IPS-11a (cell line): ENCODE results near the gene SLC35F6.
"Not testable (repeated sequence)": the region's sequence is repeated elsewhere in the genome, so short reads cannot be mapped to it uniquely, and the experiment has no call there.

ENCODE experiments used
- H3K4me3 ChIP-seq: one replicate; pipeline ENCODE4 v1.5.1; 2013; ENCODE audit warnings: low read depth, low read length, control low read depth

Gene SLC35F6

GRCh38 chr2:26730549-26731344, 33.3 kb upstream of the SLC35F6 start:
- no peak overlapping the region for H3K4me3 ChIP-seq

- H3K4me3 ChIP-seq: no peak overlapping the region
Measured at GRCh38 chr2:26731714-26732113, 32.4 kb upstream of the SLC35F6 start.

- no peak overlapping the region for H3K4me3 ChIP-seq
Measured at GRCh38 chr2:26732446-26732845, 31.6 kb upstream of the SLC35F6 start.

- no peak overlapping the region for H3K4me3 ChIP-seq
Measured at GRCh38 chr2:26733413-26733812, 30.7 kb upstream of the SLC35F6 start.

- no peak overlapping the region for H3K4me3 ChIP-seq
Measured at GRCh38 chr2:26735097-26735496, 29.0 kb upstream of the SLC35F6 start.

GRCh38 chr2:26735883-26736588, 28.0 kb upstream of the SLC35F6 start:
- H3K4me3 ChIP-seq: no peak overlapping the region

- H3K4me3 ChIP-seq: no peak overlapping the region
Measured at GRCh38 chr2:26737221-26737620, 26.9 kb upstream of the SLC35F6 start.

GRCh38 chr2:26738481-26738880, 25.6 kb upstream of the SLC35F6 start:
- no peak overlapping the region for H3K4me3 ChIP-seq

GRCh38 chr2:26739514-26739913, 24.6 kb upstream of the SLC35F6 start:
- no peak overlapping the region for H3K4me3 ChIP-seq

GRCh38 chr2:26740346-26740745, 23.7 kb upstream of the SLC35F6 start:
- H3K4me3 ChIP-seq: no peak overlapping the region

- no peak overlapping the region for H3K4me3 ChIP-seq
Measured at GRCh38 chr2:26740890-26741302, 23.2 kb upstream of the SLC35F6 start.

- no peak overlapping the region for H3K4me3 ChIP-seq
Measured at GRCh38 chr2:26742048-26742770, 21.9 kb upstream of the SLC35F6 start.

GRCh38 chr2:26743852-26744251, 20.2 kb upstream of the SLC35F6 start:
- H3K4me3 ChIP-seq: no peak overlapping the region

- no peak overlapping the region for H3K4me3 ChIP-seq
Measured at GRCh38 chr2:26744953-26745352, 19.1 kb upstream of the SLC35F6 start.

GRCh38 chr2:26745609-26746327, 18.3 kb upstream of the SLC35F6 start:
- H3K4me3 ChIP-seq: no peak overlapping the region

GRCh38 chr2:26746934-26747333, 17.1 kb upstream of the SLC35F6 start:
- H3K4me3 ChIP-seq: no peak overlapping the region

- H3K4me3 ChIP-seq: not testable (repeated sequence)
Measured at GRCh38 chr2:26749787-26750420, 14.2 kb upstream of the SLC35F6 start.

GRCh38 chr2:26750467-26750866, 13.6 kb upstream of the SLC35F6 start:
- not testable (repeated sequence) for H3K4me3 ChIP-seq

- H3K4me3 ChIP-seq: no peak overlapping the region
Measured at GRCh38 chr2:26752656-26753055, 11.4 kb upstream of the SLC35F6 start.

- no peak overlapping the region for H3K4me3 ChIP-seq
Measured at GRCh38 chr2:26754539-26754938, 9.5 kb upstream of the SLC35F6 start.
